Measurements from ENCODE around the gene PIEZO2.
A peak's percentile ranks its signal among the peaks of the same experiment; 100 is the strongest.

The PIEZO2 gene

GRCh38 chr18:11095211-11095610 is 54.2 kb downstream of the PIEZO2 start:
- no peak for DNase-seq
- H3K4me1 Mint-ChIP-seq, result peaks cover 28% of the 10 kb centered on the region
- no peak overlapping the region for H3K4me3 Mint-ChIP-seq
- TF ChIP-seq CTCF (IDR thresholded peaks at IDR 0.05), result no peak
- H3K36me3 Mint-ChIP-seq (ENCODE audit: low read depth), result no peaks in the 10 kb centered on the region
- H3K27ac Mint-ChIP-seq, result no peak overlapping the region
- no peaks in the 10 kb centered on the region for H3K27me3 Mint-ChIP-seq (ENCODE audit: low read depth, poor library complexity)
- H3K9me3 Mint-ChIP-seq, result peaks cover 4% of the 10 kb centered on the region

GRCh38 chr18:11091746-11092145 is 57.6 kb downstream of the PIEZO2 start:
- H3K27me3 Mint-ChIP-seq (ENCODE audit: low read depth, poor library complexity), result no peaks in the 10 kb centered on the region
- TF ChIP-seq CTCF (IDR thresholded peaks at IDR 0.05), result no peak
- H3K27ac Mint-ChIP-seq, result peak overlapping the region; percentile 30
- DNase-seq, result no peak
- H3K4me1 Mint-ChIP-seq, result peaks cover 29% of the 10 kb centered on the region
- H3K9me3 Mint-ChIP-seq, result peaks cover 4% of the 10 kb centered on the region
- no peaks in the 10 kb centered on the region for H3K36me3 Mint-ChIP-seq (ENCODE audit: low read depth)
- no peak overlapping the region for H3K4me3 Mint-ChIP-seq

- Mint-ChIP-seq H3K36me3 (ENCODE audit: low read depth) (no peaks in the 10 kb centered on the region), H3K4me1 (peaks cover 23% of the 10 kb centered on the region), H3K27me3 (ENCODE audit: low read depth, poor library complexity) (no peaks in the 10 kb centered on the region), H3K9me3 (peaks cover 4% of the 10 kb centered on the region), H3K4me3 (no peak overlapping the region), H3K27ac (peak overlapping the region; percentile 25)
- DNase-seq, result no peak
- no peak for TF ChIP-seq CTCF (IDR thresholded peaks at IDR 0.05)
These were observed 59.2 kb downstream of the PIEZO2 start for GRCh38 chr18:11089931-11090715.

- peaks cover 14% of the 10 kb centered on the region for H3K4me1 Mint-ChIP-seq
- no peak overlapping the region for H3K27ac Mint-ChIP-seq
- no peaks in the 10 kb centered on the region for H3K9me3 Mint-ChIP-seq
- no peak for TF ChIP-seq CTCF (IDR thresholded peaks at IDR 0.05)
- no peak overlapping the region for H3K4me3 Mint-ChIP-seq
- no peak for DNase-seq
- no peaks in the 10 kb centered on the region for H3K36me3 Mint-ChIP-seq (ENCODE audit: low read depth)
- H3K27me3 Mint-ChIP-seq (ENCODE audit: low read depth, poor library complexity), result no peaks in the 10 kb centered on the region
These were observed 68.3 kb downstream of the PIEZO2 start for GRCh38 chr18:11081009-11081532.

GRCh38 chr18:11078491-11078890 is 70.9 kb downstream of the PIEZO2 start:
- peaks cover 18% of the 10 kb centered on the region for H3K4me1 Mint-ChIP-seq
- H3K36me3 Mint-ChIP-seq (ENCODE audit: low read depth), result no peaks in the 10 kb centered on the region
- DNase-seq, result no peak
- no peaks in the 10 kb centered on the region for H3K9me3 Mint-ChIP-seq
- no peak for TF ChIP-seq CTCF (IDR thresholded peaks at IDR 0.05)
- no peak overlapping the region for H3K4me3 Mint-ChIP-seq
- no peak overlapping the region for H3K27ac Mint-ChIP-seq
- no peaks in the 10 kb centered on the region for H3K27me3 Mint-ChIP-seq (ENCODE audit: low read depth, poor library complexity)

Data from nephron progenitor cell (in vitro differentiated cells).